Neural progenitor cell (in vitro differentiated cells): ENCODE measurements around the gene ARFRP1.

Experiments
- EZH2 ChIP-seq: fragments of 200-600 bp; sonication (generic); IDR thresholded peaks from 2 replicates; pipeline ENCODE4 v1.6.1; 2017; ENCODE audit warnings: antibody characterized with exemption, mild to moderate bottlenecking, moderate library complexity
- TF ChIP-seq, protein P1 (sequence below): fragments of 200-600 bp; sonication (generic); IDR thresholded peaks from 2 replicates; pipeline ENCODE4 v1.5.1; 2017; ENCODE audit warnings: antibody characterized with exemption, mild to moderate bottlenecking

DNA sequence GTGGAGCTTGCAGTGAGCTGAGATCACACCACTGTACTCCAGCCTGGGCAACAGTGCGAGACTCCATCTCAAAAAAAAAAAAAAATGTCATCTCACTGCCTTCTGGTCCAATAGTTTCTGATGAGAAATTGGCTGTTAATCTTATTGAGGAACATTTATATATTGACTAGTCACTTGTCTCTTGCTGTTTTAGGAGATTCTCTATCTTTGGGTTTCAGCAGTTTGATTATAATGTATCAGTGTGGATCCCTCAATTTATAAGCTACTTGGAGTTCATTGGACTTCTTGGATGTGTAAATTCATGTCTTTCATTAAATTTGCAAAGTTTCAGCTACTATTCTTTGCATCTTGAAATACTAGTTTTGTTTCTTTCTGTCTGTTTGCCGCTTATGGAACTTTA lies 11.2 kb upstream of the ARFRP1 start:
- TF ChIP-seq, protein P1, sequence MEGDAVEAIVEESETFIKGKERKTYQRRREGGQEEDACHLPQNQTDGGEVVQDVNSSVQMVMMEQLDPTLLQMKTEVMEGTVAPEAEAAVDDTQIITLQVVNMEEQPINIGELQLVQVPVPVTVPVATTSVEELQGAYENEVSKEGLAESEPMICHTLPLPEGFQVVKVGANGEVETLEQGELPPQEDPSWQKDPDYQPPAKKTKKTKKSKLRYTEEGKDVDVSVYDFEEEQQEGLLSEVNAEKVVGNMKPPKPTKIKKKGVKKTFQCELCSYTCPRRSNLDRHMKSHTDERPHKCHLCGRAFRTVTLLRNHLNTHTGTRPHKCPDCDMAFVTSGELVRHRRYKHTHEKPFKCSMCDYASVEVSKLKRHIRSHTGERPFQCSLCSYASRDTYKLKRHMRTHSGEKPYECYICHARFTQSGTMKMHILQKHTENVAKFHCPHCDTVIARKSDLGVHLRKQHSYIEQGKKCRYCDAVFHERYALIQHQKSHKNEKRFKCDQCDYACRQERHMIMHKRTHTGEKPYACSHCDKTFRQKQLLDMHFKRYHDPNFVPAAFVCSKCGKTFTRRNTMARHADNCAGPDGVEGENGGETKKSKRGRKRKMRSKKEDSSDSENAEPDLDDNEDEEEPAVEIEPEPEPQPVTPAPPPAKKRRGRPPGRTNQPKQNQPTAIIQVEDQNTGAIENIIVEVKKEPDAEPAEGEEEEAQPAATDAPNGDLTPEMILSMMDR = no peak
- TF ChIP-seq EZH2 = no peak
